HG03457 (cell line): ENCODE data around the gene EHD1.

Experiments
- ATAC-seq: cut with Tn5 transposase; IDR thresholded peaks from one replicate; pipeline ENCODE4 v1.9.1; 2021; ENCODE audit warnings: moderate number of reproducible peaks; ENCODE audit not compliant: unreplicated experiment

EHD1 gene

DNA sequence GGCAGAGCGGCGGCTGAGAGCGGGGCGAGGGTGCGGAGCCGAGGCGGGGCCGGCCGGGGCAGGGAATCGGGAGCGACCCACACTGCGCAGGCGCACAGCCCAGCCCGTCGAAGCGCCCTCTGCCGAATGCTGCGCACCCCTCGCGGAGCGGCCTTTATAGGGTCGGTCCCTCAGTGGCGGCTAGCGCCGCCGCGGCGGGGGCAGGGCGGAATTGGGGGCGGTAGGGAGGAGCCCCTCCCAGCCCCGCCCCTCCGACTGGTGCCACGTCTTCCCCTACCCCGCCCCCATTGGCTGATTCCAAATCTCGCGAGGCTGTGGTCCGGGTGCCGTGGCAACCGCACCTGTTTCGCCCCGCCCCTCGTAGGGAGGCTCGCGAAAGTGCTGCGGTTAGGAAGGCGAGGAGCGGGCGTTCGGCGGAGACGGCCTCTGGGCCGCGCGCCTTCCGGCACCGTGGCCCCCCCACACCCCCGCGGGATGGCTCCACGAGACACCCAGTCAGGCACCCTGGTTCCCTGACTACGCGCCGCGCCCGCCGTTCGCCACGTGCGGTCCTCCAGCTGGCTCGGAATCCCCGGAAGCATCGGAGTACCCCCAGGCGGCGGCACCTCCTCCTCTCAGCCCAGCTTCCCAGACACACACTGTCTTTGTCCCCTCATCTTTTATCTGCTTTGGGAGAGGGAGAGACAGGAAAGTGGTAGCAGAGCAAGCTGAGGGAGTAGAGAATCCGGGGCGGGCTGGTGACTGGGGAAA lies at the start of gene EHD1:
TSS of gene EHD1 (minus strand) at position 128 of the 750 bp plus-strand sequence. CDS start 157 bp downstream, outside the sequence.
- ATAC-seq, result peak; percentile 54

DNA sequence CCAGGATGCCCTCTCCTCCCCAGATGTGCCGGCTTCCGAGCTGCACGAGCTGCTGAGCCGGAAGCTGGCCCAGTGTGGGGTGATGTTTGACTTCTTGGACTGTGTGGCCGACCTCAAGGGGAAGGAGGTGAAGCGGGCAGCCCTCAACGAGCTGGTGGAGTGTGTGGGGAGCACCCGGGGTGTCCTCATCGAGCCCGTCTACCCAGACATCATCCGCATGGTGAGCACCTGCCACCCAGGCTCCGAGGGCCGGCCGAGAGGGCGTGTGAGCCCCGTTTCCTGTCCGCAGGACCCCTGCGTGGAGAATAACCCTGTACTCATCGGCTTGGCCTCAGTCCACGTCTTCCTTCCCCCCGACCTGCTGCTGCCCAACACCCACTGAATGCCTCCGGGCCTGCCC lies 48.3 kb upstream of the EHD1 start:
- ATAC-seq, result no peak

DNA sequence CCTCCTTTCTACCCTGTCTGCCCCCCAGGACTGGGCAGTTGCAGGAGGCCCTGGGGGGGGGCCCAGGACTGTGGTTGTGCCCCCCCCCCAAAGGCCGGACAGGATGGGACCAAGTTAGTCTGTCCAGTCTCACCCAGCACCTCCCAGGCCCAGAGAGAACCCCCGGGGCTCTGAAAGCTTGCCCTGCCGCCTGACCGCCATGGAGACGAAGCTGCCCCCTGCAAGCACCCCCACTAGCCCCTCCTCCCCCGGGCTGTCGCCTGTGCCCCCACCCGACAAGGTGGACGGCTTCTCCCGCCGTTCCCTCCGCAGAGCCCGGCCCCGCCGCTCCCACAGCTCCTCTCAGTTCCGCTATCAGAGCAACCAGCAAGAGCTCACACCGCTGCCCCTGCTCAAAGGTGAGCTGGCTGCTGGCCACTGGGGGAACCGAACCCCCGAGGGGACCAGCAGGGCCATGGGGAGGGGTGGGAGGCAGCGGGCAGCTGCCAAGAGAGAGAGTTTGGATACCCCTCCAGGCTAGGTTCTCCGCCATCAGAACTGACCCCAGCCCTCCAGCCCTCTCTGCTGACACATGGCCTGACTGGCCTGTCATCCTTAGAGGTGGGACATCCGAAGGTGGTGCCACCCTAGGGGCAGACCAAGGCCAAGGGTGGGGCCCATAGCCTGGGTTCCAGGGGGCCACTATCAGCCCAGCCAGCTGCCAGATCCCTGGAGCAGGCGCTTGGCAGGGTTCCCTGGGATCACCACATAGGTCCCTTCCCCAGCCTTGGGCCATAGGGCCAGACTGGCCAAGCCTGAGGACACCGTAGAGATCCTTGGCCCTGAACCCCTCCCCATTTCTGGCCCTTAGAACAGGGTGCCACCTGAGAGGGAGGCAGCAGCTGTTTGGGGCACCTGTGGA lies 47.4 kb upstream of the EHD1 start:
- ATAC-seq, result no peak

DNA sequence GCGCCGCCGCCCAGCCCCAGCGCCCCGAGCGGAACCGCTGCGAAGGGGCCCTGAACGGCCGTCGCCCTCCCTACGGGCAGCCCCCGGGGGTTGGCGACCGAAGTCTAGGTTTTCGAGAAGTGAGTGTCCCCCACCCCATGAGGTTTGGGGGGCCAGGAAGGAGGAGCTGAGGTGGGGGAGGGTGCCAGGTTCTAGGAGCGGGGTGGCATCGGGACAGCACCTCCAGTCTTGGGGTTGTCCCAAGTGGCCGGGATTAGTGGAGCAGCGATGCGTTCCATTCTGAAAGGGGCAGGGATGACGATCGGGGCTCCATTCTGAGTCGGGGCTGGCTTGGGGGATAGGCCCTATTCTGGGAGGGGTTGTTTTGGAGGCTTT lies 46.5 kb upstream of the EHD1 start:
- ATAC-seq, result no peak

DNA sequence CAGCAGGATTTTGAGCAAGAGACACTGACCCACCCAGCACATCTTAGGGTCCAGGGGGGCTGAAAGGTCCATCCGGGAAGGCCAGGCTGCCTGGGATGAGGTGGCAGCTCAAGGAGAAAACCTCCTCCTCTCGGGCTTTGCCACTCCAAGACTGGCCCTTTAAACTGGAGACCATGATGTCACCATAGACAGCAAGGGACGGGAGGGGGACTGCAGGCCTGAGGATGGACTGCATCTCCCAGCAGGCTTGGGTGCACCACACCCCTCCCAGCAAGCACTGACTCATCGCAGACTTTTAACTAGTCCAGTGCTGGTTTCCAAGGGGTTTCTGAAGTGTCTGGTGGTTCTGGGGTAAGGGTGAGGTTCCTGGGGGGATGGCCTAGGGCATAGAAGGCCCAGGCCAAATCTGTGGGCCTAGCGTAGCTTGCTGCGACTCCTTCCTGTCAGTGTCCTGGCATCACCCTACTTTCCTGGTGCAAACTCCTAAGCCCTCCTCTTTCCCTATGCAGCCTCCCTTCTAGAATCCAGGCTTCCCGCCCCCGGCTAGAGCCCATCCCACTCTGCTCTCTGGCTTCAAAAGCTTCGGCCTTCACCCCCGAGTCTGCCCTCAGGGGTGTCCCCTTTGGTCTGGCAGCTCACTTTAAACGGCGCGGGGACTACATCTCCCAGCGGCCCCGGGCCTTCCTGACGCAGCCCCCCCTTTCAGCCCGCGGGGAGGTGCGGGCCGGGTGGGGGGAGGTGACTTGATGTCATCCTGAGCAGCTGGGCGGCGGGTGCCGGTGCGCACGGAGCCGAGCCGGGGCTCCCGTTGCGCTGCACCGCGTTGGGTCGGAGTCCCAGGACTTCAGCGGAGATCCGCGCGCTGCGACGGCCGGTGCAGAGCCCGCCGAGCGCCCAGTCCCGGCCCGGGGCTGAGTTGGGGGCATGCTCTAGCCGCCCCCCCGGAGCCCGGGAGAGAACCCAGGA lies 45.8 kb upstream of the EHD1 start, which contains the start of gene PPP2R5B:
TSS of gene PPP2R5B (plus strand) at position 746 of the 966 bp plus-strand sequence. CDS start 1,046 bp downstream, outside the sequence.
- peak; percentile 62 for ATAC-seq

DNA sequence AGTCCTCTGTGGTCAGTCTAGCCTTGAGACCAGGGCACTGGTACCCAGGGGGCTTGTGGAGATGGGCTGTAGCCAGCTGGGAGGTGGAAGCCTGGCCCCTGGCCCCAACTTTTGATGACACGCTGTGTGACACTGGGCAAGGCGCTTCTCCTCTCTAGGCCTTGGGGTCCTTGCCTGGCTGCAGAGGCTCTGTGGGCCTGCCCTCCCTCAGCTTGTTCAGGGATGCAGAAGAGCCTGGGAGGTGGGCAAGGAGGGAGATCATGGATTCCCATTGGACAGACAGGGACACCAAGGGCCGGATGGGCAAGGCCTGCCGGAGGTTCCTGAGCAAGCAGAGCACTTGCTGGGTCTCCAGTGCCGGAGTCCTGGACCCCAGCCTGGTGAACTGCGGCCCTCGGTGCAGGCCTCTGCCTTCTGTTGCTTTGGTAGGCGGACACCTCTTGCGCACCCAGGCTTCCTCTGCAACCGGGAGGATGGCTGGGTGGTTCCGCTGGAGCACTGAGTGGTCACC lies 44.8 kb upstream of the EHD1 start:
- ATAC-seq, result no peak

DNA sequence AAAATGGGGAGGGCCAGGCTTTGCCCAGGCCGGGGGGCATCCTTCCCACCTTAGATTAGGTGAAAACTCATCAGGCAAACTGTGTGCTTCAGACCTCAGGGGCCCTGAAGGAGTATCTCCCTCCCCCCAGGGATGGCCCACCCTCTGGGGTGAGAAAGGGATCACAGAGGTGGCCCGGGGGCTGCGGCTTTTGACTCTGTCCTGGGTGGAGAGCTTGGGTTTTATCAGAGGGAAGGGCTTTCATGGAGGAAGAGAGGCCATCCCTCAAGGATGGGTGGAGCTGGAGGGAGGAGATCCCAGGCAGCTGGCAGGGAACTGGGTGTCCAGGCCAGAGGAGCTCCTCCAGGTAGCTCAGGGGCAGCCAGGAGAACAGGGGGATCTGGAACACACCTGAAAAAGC lies 43.0 kb upstream of the EHD1 start:
- no peak for ATAC-seq

DNA sequence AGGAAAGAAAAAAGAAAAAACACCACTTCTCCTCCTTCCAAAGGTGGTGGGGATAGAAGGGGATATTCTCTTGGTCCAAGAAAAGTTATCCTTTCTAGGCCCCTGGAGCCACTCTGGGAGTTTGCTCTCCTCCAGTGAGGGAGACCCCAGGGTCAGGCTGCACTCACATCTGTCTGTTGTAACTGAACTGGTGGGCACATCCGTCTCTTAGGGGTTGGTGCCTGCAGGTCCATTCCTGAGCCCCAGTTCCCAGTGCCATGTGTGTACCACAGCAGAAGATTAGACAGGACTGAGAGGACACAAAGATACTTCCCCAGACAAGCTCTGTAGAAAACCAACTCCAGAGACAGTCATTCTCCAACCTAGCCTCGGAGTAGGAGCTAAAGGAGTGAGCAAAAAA lies 41.7 kb upstream of the EHD1 start:
- ATAC-seq, result no peak

DNA sequence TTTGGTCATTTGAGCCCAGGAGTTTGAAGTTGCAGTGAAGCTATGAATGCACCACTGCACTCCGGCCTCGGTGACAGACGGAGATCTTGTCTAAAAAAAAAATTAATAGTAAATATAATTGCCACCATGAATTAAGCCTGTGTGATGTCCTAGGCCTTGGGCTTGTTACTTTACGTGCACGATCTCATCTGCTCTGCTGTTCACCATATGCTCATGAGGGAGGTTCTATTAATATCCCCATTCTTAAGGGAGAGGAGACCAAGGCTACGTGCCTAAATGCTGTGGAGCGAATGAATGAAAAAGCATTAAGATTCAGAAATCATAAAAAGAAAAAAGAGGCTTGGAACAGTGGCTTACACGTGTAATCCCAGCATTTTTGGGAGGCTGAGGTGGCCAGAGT lies 41.2 kb upstream of the EHD1 start:
- no peak for ATAC-seq

DNA sequence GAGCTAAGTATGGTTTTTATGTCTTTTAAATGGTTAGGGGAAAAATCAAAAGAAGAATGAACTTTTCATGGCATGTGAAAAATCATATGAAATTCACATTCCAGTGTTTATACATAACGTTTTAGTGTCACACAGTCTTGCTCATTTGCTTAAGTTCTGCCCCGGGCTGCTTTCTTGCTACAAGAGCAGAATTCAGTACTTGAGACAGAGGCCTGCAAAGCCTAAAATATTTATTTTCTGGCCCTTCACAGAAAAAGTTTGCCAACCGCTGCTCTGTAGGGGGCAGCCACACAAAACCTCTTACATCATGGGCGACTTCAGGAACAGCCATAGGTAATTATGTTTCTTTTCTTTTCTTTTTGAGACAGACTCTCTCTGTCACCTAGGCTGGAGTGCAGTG lies 39.6 kb upstream of the EHD1 start:
- no peak for ATAC-seq

DNA sequence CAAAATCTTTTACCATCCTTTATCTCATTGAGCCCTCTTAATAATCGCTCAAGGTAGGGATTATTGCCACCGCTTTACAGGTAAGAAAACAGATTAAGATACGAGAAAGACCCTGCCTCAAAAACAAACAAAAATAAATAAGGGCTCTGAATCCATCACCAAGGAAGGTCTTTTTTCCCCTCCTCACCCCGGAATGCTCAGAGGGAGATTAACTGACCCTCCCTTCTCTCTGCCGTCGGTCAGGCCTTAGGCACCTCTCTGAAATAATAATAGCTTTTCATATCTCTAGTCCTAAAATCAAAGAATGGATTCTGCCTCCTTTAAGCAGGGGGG lies 39.2 kb upstream of the EHD1 start:
- ATAC-seq, result no peak

DNA sequence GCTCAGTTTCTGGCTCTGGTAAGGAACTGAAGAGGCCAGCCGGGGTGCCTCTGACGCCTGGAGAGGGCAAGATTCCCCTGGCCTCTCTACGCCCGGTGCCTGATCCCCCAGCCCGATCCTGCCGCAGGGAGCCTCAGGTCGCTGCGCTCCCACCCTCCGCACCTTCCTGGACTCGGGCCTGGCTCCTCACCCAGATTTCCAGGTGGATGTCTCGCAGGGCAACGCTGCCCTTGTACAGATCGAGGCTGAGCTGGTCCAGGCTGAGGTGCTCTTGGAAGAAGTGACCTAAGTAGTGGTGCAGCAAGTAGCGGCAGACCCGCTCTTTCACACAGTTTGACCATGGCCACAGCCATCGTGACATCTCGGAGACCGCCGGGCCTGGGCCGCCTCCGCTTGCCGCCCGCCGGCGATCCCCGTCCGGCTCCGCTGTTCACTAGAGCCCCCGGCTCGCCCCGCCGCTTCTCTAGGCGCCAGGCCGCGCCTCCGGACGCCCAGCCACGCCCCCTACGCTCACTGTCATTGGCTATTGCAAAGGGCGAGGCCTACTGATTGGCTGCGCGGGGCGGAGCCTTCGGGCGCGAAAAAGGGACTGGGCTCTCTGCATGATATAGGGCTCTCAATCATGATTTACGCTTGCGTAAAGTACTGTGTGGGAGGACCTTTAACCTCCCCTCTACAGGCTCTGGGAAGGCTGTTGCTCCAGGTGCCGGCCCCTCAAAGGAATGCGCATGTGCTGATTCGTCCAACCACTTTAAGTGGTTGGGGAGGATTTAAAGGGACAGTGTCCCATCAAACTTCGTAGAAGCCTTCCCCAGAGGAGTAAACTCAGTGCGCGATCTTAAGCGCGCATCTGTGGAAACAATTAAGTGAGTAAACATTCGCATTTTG lies 38.6 kb upstream of the EHD1 start, which contains the start of gene ATG2A:
TSS of gene ATG2A (minus strand) at position 435 of the 888 bp plus-strand sequence. CDS start at position 361, 74 bp downstream.
- ATAC-seq, result peak; percentile 86

DNA sequence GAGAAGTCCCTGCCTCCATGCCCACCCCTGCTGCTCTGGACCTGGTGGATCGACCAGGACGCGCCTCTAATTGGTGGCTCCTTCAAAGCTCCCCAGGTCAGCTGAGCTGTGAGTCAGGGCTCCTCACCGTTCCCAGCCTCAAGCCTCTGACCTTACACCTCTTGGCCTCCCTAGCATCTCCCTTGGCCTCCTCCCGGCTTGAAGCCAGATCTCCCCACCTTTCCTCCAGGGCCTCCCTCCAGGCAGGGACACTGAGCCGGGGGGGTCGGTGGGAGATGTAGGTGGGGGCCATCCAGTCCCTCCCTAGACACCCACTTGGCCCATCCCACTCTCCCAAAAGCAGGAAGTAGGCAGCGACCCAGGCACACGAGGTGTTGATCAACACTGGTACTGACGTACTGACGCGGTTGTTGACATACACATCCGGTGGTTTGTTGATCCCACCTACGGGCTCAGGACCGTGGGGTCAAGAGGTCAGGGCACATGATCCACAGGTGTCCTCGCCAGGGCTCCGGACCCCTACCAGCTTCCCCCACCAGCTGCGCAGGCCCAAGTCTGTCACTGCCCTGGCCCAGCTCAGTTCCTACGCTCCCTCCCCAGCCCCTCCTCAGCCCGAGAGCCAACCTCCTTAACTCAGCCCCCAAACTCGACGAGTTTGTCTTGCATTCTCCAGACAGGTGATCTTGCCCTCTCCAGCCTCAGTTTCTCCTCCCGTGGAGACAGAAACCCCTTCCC lies 37.8 kb upstream of the EHD1 start:
- no peak for ATAC-seq

DNA sequence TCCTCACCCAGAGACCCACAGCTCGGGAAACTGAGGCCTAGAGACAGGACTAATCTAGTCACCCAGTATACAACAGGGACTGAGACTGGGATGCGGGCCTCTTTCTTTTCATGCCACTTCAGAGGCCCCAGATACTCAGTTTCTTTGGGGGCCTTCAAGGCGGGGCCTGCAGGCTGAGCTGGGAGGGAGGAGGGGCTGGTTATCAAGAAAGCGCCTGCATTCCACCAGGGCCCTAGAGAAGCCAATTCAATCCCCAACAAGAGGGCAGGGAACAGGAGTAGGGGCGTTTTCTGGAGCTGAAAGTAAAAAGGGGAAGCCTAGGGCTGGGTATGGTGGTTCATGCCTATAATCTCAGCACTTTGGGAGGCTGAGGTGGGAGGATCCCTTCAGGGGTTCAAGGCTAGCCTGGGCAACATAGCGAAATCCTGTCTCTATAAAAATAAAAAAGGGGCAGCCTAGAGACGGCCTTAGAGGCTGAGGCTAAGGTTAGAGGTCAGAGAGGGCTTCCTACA lies 37.0 kb upstream of the EHD1 start:
- ATAC-seq, result no peak

DNA sequence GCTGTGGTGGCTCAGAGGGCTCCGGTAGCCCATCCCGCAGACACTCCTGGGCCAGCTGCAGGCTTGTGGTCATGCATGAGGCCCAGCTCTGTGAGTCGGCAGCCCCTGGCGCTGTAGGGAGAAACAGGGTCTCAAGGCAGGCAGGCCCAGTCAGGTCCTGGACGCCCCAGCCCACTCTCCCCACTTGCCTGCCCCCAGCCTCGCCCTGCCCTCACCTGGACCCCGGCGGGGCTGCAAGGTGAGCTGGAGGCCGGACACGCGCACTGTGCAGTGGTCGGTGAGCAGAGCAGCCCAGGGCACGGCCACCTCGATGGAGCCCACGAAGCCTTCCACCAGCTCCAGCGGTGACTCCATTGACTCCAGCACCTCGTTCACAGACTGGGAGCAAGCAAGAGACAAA lies 35.7 kb upstream of the EHD1 start:
- ATAC-seq, result no peak

DNA sequence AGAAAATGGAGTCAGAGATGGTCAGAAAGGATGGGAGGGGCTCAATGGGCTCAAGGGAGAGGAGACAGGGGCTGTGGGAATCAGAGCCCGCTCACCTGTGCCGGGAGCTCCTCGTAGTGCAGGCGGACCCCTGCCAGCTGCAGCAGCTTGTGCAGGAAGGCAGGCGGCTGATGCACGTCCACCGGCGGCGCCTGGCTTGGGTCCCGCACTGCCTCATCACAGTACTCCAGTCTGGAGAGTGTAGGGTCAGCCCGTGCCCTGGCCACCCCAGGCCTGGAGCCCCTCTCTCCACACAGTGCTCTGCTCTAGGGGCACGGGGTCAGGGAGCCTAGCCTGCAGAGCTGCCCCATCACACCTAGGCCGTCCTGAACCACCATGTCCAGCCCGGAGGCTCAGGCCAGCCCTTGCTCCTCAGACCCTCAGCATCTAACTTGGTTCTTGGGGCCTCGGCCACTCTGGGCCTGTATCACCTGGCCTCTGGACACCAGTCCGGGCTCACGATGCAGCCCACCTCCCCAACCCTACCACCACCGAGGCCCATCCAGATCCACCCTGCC lies 34.8 kb upstream of the EHD1 start:
- no peak for ATAC-seq

DNA sequence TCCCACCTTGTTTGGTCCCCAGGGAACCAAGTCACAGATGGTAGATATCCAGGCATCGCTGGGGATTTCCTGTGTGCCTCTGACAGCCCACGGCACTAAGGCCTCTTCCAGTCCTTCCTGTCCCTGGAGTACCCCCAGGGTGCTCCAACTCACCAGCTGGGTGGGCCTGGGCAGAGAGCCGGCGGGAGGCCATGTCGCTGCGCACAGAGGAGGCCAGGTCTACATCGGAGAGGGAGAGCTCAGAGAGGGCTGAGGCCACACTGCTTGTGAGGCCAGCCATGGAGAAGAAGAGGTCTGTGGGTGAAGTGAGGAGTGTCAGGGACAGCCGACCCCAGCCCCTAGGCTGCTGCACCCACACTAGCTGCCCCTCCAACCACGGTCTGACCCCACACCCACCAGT lies 33.3 kb upstream of the EHD1 start:
- ATAC-seq, result no peak

DNA sequence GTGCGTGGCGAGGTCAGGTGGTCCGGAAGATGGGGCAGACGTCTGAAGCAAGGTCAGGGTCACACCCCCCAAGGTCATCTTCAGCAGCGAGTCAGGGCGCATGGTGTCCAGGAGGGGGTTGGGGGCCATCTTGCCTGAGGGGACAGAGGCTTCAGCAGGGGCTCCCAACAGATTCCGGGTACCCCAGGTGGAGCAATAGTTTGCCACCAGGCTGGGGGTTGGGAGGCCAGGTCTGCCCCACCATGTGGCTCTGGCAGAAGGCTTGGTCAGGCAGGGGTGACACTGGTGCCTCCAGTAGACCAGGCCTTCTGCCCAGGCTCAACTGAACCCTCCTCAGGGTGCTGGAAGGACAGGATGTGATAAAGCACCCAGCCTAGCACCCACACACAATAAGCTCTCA lies 32.7 kb upstream of the EHD1 start:
- no peak for ATAC-seq
